Calu3 (cell line): ENCODE results near the gene NRG4. TPM values are rescaled to one million over a fixed set of nuclear protein-coding genes. Genes with fewer than 3 reads are reported as not detected.

Experiments
- BruUV-seq: library from RNA; stranded (reverse); fragments of 400-500 nt; replicated peaks from 2 replicates; lab custom pipeline; 2021; lab: Mats Ljungman, UMichigan
- CTCF ChIA-PET: fragments of 300-600 bp; sonication (Branson Sonifier 250); formaldehyde crosslinking; loops from one replicate; lab custom pipeline; 2022; ENCODE audit warnings: antibody characterized with exemption; lab: Charles Lee
- DNase-seq: peaks from one replicate; pipeline ENCODE4 v3.0.0; 2022
- H3K27ac Mint-ChIP-seq: one replicate; pipeline ENCODE4 v1.8.0; 2022; ENCODE audit warnings: mixed read lengths; ENCODE audit not compliant: unreplicated experiment
- H3K27me3 Mint-ChIP-seq: one replicate; pipeline ENCODE4 v1.8.0; 2022; ENCODE audit warnings: mixed read lengths; ENCODE audit not compliant: unreplicated experiment
- H3K36me3 Mint-ChIP-seq: one replicate; pipeline ENCODE4 v1.8.0; 2022; ENCODE audit warnings: mild to moderate bottlenecking, moderate library complexity, mixed read lengths; ENCODE audit not compliant: insufficient read depth, unreplicated experiment
- H3K4me1 Mint-ChIP-seq: one replicate; pipeline ENCODE4 v1.8.0; 2022; ENCODE audit warnings: mild to moderate bottlenecking, low read depth, mixed read lengths; ENCODE audit not compliant: unreplicated experiment
- H3K4me3 Mint-ChIP-seq: one replicate; pipeline ENCODE4 v1.8.0; 2022; ENCODE audit warnings: mild to moderate bottlenecking, low read depth, moderate library complexity, mixed read lengths; ENCODE audit not compliant: unreplicated experiment
- H3K9me3 Mint-ChIP-seq: one replicate; pipeline ENCODE4 v1.8.0; 2022; ENCODE audit warnings: low read depth, mixed read lengths; ENCODE audit not compliant: unreplicated experiment
- intact Hi-C: fragments of 100-400 bp; cut with micrococcal nuclease; formaldehyde crosslinking; loops from one replicate; pipeline ENCODE4 v1.10.0; 2022; ENCODE audit not compliant: unreplicated experiment
- total RNA-seq: library from RNA; stranded (reverse); gene quantifications from 2 replicates; pipeline ENCODE4 v1.2.3, GENCODE V29; 2022
- TF ChIP-seq, protein P1 (sequence below): fragments of 200-600 bp; IDR thresholded peaks from one replicate; pipeline ENCODE4 v1.8.0; 2022; ENCODE audit warnings: antibody characterized with exemption; ENCODE audit not compliant: unreplicated experiment

The NRG4 gene
- total RNA-seq, 1 experiment from 2014 or later = 0.09 TPM

DNA sequence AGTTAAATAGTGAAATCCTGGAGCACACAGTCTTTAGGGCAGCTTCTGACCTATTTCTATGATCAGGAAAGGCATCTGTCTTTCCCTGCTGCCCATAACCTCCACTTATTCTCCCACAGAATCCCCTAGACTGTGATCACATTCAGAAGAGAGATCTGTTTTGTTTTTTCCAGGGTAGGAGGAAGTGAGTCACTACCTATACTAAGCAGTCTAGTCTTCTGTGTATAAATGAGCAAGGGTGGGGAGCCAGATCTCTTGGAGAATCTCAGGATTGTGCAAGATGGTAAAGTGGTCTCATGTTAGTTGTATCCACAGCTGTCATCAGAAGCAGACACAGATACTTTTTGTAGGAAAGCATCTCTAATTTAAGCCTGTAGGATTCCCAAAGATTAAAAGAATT lies 120.3 kb downstream of the NRG4 start:
- DNase-seq = no peak
- intact Hi-C loops = no loop called here
- H3K27ac Mint-ChIP-seq = peak overlapping the region; percentile 5

More for the DNA sequence above, 120.3 kb downstream of the NRG4 start:
- Mint-ChIP-seq H3K27me3 (no peaks in the 10 kb centered on the region), H3K4me3 (no peak overlapping the region), H3K4me1 (no peaks in the 10 kb centered on the region), H3K9me3 (no peaks in the 10 kb centered on the region), H3K36me3 (no peaks in the 10 kb centered on the region)
- CTCF ChIA-PET = interaction anchor here (0.6 to 0.7 kb wide), 2 partner anchors 237 to 320 kb away, joined by 3 read pairs; no protein-coding TSS in a partner anchor
- BruUV-seq = no TSS peak
- TF ChIP-seq, protein P1, sequence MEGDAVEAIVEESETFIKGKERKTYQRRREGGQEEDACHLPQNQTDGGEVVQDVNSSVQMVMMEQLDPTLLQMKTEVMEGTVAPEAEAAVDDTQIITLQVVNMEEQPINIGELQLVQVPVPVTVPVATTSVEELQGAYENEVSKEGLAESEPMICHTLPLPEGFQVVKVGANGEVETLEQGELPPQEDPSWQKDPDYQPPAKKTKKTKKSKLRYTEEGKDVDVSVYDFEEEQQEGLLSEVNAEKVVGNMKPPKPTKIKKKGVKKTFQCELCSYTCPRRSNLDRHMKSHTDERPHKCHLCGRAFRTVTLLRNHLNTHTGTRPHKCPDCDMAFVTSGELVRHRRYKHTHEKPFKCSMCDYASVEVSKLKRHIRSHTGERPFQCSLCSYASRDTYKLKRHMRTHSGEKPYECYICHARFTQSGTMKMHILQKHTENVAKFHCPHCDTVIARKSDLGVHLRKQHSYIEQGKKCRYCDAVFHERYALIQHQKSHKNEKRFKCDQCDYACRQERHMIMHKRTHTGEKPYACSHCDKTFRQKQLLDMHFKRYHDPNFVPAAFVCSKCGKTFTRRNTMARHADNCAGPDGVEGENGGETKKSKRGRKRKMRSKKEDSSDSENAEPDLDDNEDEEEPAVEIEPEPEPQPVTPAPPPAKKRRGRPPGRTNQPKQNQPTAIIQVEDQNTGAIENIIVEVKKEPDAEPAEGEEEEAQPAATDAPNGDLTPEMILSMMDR = no peak

Other genes with a start within 250 kb of the NRG4 start
- 34.1 and 34.7 TPM in 2 replicates for gene UBE2Q2, start 169.0 kb downstream of the NRG4 start, total RNA-seq
- 49.2 and 49.5 TPM in 2 replicates for gene FBXO22, start 108.5 kb downstream of the NRG4 start, total RNA-seq
- 0.17 TPM in 1 of 2 replicates, not detected in the other for gene TMEM266, start 47.6 kb upstream of the NRG4 start, total RNA-seq